Measurements from ENCODE around the gene FADS2.

FADS2 gene

GRCh38 chr11:61907282-61907681 lies 79.2 kb downstream of the FADS2 start:
- no peak for DNase-seq (ENCODE audit: low read depth)

GRCh38 chr11:61907871-61908729 lies 80.0 kb downstream of the FADS2 start:
- no peak for DNase-seq (ENCODE audit: low read depth)

DNA sequence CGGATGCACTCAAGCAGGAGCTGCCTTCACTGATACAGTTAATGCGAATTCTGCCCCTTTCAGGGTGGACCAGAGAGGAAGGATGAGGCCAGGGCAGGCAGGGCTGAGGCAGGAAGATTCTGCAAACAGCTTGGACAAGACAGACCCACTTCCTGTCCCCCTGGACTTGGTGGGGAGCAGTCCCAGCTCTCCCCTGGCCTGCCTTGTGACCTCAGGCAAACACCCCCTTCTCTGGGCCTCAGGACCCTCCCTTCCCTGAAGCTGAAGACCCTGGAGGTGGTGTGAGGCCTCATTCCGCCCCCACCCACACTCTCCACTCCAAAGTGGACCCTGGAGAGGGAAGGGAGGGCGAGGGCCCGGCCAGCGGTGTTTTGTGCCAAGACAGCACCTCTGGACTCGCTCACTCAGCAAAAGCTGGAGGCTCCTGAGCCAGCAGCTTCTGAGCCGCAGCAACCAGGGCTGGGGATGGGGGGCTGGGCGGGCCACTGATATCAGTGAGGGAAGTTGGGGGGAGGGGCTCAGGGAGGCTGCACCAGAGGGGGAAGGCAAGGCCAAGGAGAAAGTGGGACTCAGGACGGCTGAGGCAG lies 80.7 kb downstream of the FADS2 start:
- DNase-seq (ENCODE audit: low read depth), result no peak

DNA sequence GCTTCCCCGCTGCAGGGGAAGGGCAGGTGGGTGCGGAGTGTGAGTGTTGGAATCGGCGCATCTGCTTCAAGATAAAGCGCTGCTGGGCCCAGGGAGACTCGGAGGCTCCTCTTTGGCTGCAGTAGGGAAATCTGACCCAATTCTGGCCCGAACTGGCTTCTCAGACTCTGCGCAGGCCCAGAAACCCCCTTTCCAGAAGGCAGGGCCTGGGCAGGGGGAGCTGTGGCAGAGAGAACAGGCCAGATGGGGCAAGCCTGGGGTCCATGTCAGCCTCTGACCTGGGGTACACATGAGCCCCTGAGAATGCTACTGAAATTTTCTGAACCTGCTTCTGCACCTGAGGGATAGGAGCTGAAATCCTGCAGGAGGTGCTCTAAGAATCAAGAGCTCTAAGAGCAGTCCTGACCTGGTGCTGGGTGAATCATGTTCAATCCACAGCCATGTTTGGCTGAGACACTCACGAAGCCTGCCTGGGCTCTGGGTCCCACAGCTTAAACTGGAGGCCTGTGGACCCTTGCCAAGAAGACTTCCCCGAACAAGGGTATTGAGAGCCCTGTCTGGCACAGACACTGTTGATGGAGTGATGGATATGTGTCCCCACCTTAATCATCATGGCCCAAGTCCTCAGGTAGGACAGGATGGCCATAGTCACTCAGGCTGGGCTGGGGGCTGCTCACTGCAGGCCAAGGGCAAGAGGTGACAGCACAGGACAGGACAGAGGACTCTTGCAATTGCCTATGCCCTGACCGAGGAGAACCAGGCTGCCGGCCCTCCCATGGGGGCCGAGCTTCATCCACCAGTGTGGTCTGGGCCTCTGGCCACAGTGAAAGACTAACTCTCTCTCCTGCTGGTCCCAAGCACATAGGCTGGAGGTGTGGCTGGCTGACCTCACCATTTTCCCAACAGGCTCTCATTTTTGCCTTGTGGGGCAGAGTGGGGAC lies 82.4 kb downstream of the FADS2 start:
- no peak for DNase-seq (ENCODE audit: low read depth)

- no peak for DNase-seq (ENCODE audit: low read depth)
These were observed 83.1 kb downstream of the FADS2 start for GRCh38 chr11:61911128-61911700.

DNA sequence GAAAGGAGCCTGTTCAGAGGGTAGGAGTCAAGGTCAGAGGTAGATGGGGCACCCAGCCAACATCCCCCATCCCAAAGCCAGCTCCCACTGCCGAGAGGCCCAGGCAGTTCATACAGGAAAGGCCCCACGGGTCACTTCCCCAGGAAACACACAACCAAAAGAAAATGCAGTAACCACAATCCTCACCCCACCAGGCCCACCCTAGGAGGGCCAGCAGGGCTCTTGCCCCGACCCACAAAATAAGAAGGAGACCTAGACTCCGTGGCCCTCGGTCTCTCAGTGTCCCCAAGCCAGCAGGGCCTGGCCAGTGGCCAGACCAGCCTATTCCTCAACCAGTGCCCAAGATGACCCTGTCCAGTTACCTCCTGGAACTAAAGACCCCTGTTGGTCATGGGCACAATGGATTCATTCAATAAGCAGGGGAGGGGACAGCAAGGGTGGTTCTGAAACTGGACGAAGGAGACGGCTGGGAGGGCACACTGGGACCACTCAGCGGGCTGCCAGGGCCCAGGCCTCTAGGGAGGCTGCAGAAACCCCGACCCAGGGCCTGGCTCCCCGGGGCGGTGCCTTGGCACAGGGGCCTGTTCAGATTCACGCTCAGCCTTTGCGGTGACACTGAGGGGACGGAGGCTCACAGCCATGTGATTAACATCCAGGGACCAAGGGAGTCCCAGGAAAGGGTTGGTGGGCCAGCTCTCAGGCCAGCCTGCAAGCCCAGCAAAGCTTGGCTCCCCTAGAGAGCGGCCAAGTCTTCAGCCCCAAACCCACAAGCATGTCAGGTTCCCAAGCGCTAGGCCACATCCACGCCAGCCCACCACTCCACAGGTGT lies 83.8 kb downstream of the FADS2 start:
- no peak for DNase-seq (ENCODE audit: low read depth)

- DNase-seq (ENCODE audit: low read depth), result no peak
These were observed 84.4 kb downstream of the FADS2 start for GRCh38 chr11:61912530-61912898.

GRCh38 chr11:61912991-61913698 lies 85.0 kb downstream of the FADS2 start:
- no peak for DNase-seq (ENCODE audit: low read depth)

DNA sequence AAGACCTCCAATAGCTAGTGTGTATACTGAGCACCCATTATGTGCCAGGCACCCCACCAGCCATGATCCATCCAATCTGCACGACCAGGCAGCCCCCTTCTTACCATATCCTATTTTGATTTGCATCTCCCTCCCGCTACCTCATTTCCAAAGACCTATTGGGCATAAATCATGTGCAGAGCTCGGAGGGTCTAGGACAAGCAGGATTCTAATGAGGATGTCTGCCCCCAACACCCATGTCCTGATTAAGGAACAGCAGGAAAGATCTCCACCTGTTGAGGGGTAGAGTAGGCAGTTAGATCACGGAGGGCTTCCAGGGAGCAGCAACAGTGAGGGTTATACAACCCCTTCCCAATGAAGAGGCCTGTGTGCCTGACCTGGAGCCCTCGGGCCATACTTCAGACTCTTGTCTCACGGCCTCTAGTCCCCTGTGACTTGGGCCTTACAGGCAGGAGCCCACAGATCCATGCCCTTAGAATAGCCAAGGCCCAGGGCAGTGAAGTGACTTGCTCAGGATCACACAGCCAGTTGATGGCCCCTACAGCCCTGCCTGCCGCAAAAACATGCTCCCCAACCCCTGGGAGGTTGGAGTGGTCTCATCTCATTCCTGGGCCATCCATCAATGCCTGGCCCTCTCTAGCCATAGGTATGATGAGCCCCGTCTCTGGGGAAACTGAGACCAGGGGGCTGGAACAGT lies 85.7 kb downstream of the FADS2 start:
- DNase-seq (ENCODE audit: low read depth), result no peak

DNA sequence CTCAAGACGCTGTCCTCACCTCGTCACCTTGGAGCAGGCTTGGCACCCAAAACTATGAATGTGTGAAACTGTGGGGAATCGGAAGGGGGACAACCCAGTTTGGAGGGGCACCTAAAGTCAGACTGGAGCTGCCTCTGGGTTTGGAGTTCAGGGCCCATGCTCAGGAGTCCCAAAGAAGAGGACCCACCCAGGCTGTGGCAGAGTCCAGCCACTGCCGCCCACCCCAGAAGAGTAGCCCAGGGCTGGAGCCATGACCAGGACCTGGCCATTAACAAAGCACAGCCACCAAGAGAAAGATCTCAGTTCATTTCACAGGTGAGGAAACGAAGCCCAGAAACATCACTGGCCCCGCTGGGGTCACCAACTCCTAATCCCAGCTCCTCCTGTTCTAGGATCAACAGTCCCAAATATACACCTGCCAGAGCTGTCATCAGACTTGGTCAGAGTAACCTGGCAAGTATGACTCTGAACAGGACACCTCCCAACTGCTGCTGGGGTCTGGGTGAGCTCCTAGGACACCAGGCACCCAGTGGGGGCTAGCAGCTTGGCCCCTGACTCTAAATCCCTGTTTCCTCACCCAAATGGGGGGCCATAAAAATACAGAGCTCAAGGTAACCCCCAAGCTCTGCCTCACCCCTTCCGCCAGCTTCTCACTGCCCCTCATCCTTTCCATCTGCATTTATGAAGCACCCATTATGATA lies 86.5 kb downstream of the FADS2 start:
- DNase-seq (ENCODE audit: low read depth), result no peak

- no peak for DNase-seq (ENCODE audit: low read depth)
These were observed 88.7 kb downstream of the FADS2 start for GRCh38 chr11:61916737-61917333.
